Erythroblast (primary cell): ENCODE data around the gene COA1.

ENCODE experiments used
- GATA1 ChIP-seq: IDR thresholded peaks from 2 replicates; pipeline ENCODE4 v1.6.1; 2011; ENCODE audit warnings: low read depth, mild to moderate bottlenecking, control low read depth, low read length, moderate library complexity
- POLR2A ChIP-seq: IDR thresholded peaks from 2 replicates; pipeline ENCODE4 v1.6.1; 2011; ENCODE audit warnings: mild to moderate bottlenecking, low read length

DNA sequence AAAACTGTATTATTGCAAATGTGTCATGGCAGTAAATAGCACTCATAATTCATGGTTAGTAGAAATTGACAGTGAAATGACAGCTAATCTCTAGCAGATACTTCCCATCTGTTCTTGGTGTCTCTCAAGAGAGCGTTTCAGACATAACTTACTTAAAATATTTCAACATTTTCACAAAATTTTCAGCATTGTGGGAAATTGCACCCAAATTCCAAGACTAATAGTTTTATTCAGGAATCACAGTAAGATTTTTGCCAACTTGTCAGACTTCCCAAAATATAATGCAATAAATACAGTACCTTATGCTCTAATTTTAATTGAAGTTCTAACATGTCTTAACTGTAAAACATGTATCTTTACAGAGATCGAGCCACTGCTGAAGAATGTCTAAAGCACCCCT lies 105.2 kb downstream of the COA1 start:
- TF ChIP-seq POLR2A (no peak), GATA1 (no peak)
